Adrenal gland (tissue), 5 donors: ENCODE measurements around the gene C1orf216.

ENCODE experiments used
- POLR2A ChIP-seq, 2 donors: fragments of 450-650 bp; IDR thresholded peaks; one replicate each; pipeline ENCODE4 v1.6.1; 2017; ENCODE audit warnings: antibody characterized with exemption in 2 of 2, mild to moderate bottlenecking in 2 of 2, moderate library complexity in 1 of 2
- TF ChIP-seq, protein P1 (sequence below), 6 experiments: fragments of 450-650 bp in 4 of 6; fragments of 200-600 bp in 2 of 6; sonication (generic) in 1 of 6; IDR thresholded peaks; 1 replicate in 5 of 6; 2 replicates in 1 of 6; pipeline versions ENCODE4 v1.5.1 to v1.8.0; 2016 to 2021; ENCODE audit warnings: antibody characterized with exemption in 6 of 6, mild to moderate bottlenecking in 2 of 6, moderate library complexity in 1 of 6
- donor health status: DM: no; HTN: no; CAD: no.

DNA sequence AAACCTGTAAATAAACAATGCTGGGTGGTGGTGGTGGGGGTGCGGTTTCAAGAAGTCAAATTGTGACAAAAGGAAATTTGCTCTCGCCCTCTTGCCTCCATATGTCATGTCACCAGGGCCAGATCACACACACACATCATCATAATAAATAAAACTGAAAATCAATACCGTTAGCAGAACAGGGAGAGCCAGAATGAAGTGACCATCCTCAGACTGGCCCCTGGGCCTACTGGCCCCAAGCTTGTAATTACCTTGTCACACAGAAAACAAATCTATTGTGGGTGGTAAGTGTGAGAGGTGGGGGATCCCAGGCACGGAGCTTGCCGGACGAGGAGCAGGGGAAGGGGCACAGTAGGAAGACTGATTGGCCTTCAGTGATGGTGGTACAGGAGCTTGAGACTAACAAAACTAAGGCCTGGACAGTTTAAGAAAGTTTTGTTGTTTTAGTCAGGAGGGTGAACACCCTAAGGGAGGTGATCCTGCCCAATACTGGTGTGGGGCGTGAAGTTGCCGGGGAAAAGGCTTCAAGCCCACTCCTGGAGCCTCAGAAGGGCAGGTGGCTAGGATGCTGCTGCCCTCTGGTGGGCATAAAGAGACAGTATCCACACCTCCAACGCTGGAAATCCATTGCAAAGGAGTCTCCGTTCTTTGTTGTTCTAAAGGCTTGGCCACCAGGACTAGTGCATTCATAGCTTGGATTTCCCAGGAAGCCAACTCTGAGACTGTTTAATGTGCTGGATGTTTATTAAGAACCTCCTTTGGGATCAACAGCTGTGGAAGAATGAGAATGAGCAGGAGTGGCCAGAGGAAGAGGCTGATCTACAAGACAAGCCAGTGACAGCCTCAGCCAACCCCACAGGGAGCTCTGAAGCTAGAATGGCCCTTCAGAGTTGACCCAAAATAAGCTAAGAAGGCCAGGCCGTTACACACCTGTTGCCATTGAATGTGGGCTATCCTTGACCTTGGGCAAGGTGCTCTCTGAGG, 8.1 kb upstream of the C1orf216 start:
- no peak for TF ChIP-seq POLR2A (IDR thresholded peaks at IDR 0.05)
- TF ChIP-seq, protein P1, sequence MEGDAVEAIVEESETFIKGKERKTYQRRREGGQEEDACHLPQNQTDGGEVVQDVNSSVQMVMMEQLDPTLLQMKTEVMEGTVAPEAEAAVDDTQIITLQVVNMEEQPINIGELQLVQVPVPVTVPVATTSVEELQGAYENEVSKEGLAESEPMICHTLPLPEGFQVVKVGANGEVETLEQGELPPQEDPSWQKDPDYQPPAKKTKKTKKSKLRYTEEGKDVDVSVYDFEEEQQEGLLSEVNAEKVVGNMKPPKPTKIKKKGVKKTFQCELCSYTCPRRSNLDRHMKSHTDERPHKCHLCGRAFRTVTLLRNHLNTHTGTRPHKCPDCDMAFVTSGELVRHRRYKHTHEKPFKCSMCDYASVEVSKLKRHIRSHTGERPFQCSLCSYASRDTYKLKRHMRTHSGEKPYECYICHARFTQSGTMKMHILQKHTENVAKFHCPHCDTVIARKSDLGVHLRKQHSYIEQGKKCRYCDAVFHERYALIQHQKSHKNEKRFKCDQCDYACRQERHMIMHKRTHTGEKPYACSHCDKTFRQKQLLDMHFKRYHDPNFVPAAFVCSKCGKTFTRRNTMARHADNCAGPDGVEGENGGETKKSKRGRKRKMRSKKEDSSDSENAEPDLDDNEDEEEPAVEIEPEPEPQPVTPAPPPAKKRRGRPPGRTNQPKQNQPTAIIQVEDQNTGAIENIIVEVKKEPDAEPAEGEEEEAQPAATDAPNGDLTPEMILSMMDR (IDR thresholded peaks at IDR 0.05), result peak; percentile 68 to 86 (median 78)
